ENCODE results near the gene BEND4. TPM values are rescaled to one million over a fixed set of nuclear protein-coding genes. Genes with fewer than 3 reads are reported as not detected.
A peak's percentile ranks its signal among the peaks of the same experiment; 100 is the strongest.
"Not testable (repeated sequence)": the region's sequence is repeated elsewhere in the genome, so short reads cannot be mapped to it uniquely, and the experiment has no call there.

Gene BEND4
- total and polyA plus RNA-seq, 12 donors: under 0.01 to 0.19 (median 0.04) TPM; not detected in 7

GRCh38 chr4:42167709-42168108 is 15.3 kb upstream of the BEND4 start:
- no peak overlapping the region for H3K4me3 ChIP-seq
- WGBS, 2 donors: 71% methylated on average over 5 of the region's 5 CpGs

DNA sequence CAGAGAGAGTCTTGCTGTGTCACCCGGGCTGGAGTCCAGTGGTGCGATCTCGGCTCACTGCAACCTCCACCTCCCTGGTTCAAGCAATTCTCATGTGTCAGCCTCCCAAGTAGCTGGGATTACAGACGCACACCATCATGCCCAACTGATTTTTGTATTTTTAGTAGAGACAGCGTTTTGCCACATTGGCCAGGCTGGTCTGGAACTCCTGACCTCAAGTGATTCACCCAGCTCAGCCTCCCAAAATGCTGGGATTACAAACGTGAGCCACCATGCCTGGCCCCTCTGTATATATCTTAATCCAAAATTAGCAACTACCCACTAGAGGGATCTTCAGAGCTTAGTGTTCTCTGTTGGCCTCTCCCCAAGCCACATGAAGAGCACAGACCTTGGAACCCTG is 13.7 kb upstream of the BEND4 start:
- not testable (repeated sequence) for H3K4me3 ChIP-seq, ATAC-seq
- WGBS, 2 donors: 81 to 82% methylated on average over 6 of the region's 6 CpGs

More at GRCh38 chr4:42167709-42168108, 15.3 kb upstream of the BEND4 start:
- Histone ChIP-seq H3K36me3 (no peaks in the 10 kb centered on the region), H3K4me1 (no peaks in the 10 kb centered on the region), H3K9me3 (peaks cover 0 to 8% (median 0%) of the 10 kb centered on the region in 11 donors), H3K27me3 (peaks cover 0 to 4% (median 0%) of the 10 kb centered on the region in 7 donors), H3K27ac (no peak overlapping the region)
- TF ChIP-seq CTCF (IDR thresholded peaks at IDR 0.05): no peak
- DNase-seq (no peak), ATAC-seq (no peak)
- intact Hi-C loops (cut with DNase I): no loop called here

DNA sequence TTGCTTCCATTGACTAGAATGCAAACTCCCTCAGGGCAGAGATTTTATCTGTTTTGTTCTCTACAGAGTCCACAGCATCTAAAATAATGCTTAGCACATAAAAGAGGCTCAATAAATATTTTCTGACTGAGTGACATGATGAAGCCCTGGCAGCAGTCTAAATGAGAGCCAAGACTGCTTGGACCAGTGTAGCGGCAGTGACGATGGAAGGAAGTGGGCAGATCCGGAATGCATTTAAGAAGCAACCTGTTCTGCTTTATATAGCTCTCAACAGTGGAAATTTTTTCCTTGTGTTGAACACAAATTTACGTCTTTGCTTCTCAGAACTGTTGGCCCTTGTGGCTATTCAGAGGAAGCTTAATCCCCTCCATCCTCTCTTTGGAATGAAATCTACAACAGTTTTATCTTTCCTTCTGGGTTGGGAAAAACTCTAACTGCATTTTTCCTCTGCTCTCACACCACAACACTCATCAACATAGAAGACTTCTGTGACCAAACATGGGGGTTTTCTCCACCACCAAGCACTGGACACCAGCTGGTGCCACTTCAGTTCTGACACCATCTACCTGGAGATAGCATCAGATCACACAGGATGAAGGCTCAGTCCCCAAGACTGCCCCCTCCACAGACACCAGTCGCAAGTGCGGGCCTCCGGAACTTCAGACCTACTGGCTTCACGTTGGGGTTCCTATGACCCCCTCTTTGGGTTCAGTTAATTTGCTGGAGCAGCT is 7.0 kb upstream of the BEND4 start:
- Histone ChIP-seq H3K27ac (no peak overlapping the region), H3K4me3 (no peak overlapping the region), H3K36me3 (no peaks in the 10 kb centered on the region), H3K9me3 (peaks cover 0 to 7% (median 0%) of the 10 kb centered on the region in 11 donors), H3K27me3 (peaks cover 0 to 25% (median 18%) of the 10 kb centered on the region in 7 donors), H3K4me1 (no peaks in the 10 kb centered on the region)
- 80 to 85% methylated on average over 8 of the region's 8 CpGs for WGBS, 2 donors
- DNase-seq (no peak), ATAC-seq (no peak)
- intact Hi-C loops (cut with DNase I): no loop called here
- TF ChIP-seq CTCF (IDR thresholded peaks at IDR 0.05): no peak

More for the DNA sequence above, 13.7 kb upstream of the BEND4 start:
- H3K27ac ChIP-seq; intact Hi-C loops (cut with DNase I); H3K36me3 ChIP-seq; H3K4me1 ChIP-seq; DNase-seq; H3K9me3 ChIP-seq; H3K27me3 ChIP-seq: not testable (repeated sequence)

DNA sequence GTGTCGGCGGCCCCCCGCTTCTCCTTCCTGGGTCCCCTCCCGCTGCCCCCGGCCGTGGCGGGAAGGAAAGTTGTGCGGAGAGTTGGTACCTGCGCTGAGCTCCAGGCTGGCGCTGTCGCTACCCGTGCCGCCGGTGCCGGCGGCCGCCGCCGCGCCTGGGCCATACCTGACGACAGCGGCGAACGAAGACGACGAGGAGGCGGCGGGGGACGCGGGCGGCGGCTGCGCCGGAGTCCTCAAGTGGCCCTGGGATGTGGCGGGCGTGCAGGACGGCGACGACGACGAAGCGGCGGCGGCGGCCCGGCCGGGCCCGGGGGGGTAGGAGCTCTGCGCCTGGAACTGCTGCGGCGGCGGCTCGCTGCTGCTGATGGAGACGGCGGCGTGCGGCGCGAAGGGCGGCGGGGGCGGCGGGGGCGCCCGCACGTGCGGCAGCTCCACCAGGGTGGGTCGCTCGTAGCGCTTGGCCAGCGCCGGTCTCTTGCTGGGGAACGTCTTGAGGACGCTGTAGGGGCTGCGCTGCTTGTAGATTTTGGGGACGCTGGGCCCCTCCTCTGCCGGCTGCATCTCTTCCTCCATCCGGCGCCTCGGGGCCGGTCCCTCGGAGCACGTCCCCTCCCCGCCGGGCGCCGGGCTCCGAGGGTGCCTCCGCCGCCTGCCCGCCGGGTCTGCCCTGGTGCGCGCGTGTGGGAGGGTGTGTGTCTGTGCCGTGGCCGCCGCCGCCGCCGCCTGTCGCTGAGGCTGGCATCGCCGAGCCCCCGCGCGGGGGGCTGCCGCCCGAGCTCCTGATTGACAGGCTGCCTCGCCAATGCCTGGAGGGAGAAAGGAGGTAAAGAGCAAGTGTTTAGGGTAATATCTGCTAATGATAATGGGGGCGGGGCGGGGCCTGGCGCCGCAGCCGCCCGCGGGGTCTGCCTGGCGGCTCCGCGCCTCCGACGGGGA is 618 bp downstream of the BEND4 start:
- no peak for TF ChIP-seq CTCF (IDR thresholded peaks at IDR 0.05)
- DNase-seq (no peak), ATAC-seq (peak in 3 of 8 donors; percentile 33 to 51 (median 34))
- peaks cover 19 to 92% (median 79%) of the 10 kb centered on the region in 7 donors for H3K27me3 ChIP-seq
- H3K4me1 ChIP-seq: peaks cover 2 to 21% (median 13%) of the 10 kb centered on the region in 9 donors
- no peaks in the 10 kb centered on the region for H3K36me3 ChIP-seq
- no peaks in the 10 kb centered on the region for H3K9me3 ChIP-seq
- H3K27ac ChIP-seq: no peak overlapping the region
- intact Hi-C loops (cut with DNase I): no loop called here
- peak overlapping the region; percentile 29 to 53 (median 45) for H3K4me3 ChIP-seq
- WGBS, 2 donors: 1% methylated on average over 78 to 122 of the region's 122 CpGs

Data from heart right ventricle (tissue), 16 donors.